KOPT-K1 (cell line): ENCODE results near the gene MATN4.

Experiments
- H3K27ac ChIP-seq: fragments of 200-600 bp; sonication (generic); 2 replicates; pipeline ENCODE4 v1.5.1; 2016; ENCODE audit warnings: antibody characterized with exemption, mild to moderate bottlenecking, low read depth, low read length; ENCODE audit not compliant: poor library complexity, severe bottlenecking
- H3K36me3 ChIP-seq: fragments of 200-600 bp; sonication (generic); 2 replicates; pipeline ENCODE4 v1.5.1; 2017; ENCODE audit warnings: antibody characterized with exemption, mild to moderate bottlenecking, low read length, moderate library complexity; ENCODE audit not compliant: insufficient read depth
- H3K9me3 ChIP-seq: fragments of 200-600 bp; sonication (generic); 2 replicates; pipeline ENCODE4 v1.5.1; 2017; ENCODE audit warnings: antibody characterized with exemption, low read length, mild to moderate bottlenecking; ENCODE audit not compliant: insufficient read depth, poor library complexity, severe bottlenecking

The MATN4 gene

DNA sequence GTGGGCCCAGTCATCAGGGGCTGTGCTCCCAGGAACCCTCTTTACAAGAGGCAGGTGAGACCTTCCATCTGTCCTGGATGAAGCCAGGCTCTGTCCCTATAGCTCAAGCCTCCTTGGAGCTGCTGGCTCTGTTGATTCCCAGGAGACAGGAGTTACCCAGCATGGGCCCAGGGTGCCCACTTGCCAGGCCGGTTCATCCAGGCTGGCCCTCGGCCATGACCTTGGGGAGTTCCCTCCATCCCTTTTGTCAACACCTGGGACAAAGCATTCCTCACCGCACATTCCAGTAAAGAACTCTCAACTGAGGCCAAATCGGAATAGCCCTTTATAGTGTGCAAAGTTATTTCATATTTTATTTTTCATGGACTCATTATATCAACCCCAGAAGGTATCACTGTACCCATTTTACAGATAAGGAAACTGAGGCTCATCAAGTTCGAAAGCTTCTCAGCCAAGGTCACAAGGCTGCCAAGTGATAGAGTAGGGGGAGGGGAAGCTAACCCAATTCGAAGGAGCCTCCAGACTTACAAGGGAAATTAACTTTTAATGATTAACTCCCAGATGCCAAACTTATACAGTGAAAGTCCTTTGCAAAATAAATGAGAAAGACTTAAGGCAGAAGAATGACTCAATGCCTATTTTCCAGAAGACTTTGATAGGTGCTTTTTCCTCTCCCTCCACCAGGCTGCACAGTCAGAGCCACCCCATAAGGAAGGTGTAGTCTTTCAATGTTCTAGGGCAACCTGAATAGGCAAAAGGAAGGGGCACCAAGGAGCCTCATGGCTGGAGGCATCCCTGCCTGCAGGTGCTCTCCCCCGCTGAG is 21.6 kb upstream of the MATN4 start:
- H3K27ac ChIP-seq, result no peak overlapping the region
- H3K9me3 ChIP-seq, result no peaks in the 10 kb centered on the region
- H3K36me3 ChIP-seq, result no peaks in the 10 kb centered on the region

DNA sequence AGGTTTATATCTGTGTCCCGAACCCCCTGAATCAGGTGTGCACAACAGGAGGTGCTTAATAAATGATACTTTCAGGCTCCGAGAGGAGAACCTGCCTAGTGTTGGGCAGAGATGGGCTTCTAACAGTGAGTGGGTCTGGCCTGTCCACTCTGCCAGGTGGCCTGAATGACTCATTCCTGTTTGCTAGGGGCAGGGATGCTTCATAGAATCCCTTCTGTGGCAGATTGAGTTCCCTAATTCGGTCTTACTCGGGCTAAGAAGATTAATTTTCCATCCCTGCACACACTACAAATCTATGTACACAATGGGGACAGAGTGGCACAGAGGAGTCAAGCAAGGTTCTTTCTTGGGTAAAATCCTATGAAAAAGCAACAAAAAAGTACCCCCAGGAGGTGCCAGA is 20.4 kb upstream of the MATN4 start:
- no peak overlapping the region for H3K27ac ChIP-seq
- H3K36me3 ChIP-seq, result no peaks in the 10 kb centered on the region

DNA sequence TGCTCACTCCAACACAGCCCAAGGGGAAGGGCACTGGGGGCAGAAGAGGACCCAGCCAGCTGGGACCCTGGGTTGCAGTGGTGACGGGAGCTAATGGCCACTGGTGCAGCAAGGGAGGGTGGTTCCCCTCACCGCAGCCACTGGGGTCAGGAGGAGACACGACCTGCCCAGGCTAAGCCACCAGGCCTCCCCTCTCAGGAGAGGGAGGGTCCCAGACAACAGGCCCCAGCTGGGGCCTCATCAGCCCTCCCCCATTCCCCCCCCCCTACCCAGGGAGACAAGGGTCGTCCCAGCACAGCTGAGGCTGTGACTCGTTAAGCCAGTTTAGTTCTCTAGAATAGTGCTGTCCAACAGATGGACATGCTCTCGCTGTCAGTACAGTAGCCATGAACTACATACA is 17.3 kb upstream of the MATN4 start:
- no peaks in the 10 kb centered on the region for H3K36me3 ChIP-seq
- no peak overlapping the region for H3K27ac ChIP-seq
- H3K9me3 ChIP-seq, result no peaks in the 10 kb centered on the region

More for the DNA sequence above, 20.4 kb upstream of the MATN4 start:
- no peaks in the 10 kb centered on the region for H3K9me3 ChIP-seq

DNA sequence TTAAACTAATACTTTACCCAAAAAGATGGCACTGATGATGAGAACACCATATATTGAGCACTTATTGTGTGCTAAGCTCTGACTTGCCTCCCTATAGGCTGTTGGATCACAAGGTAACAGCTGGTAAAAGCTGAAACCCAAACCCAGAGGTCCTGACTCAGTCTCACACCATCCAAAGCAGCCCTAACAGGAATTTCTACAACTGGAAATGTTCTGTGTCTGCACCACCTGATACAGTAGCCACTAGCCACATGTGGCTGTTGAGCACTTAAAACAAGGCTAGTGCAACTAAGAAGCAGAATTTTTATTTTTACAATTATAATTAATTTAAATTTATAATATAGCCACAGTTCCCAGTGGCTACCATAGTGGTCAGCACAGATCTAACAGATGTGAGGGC is 15.6 kb upstream of the MATN4 start:
- Histone ChIP-seq H3K9me3 (no peaks in the 10 kb centered on the region), H3K27ac (no peak overlapping the region), H3K36me3 (no peaks in the 10 kb centered on the region)

DNA sequence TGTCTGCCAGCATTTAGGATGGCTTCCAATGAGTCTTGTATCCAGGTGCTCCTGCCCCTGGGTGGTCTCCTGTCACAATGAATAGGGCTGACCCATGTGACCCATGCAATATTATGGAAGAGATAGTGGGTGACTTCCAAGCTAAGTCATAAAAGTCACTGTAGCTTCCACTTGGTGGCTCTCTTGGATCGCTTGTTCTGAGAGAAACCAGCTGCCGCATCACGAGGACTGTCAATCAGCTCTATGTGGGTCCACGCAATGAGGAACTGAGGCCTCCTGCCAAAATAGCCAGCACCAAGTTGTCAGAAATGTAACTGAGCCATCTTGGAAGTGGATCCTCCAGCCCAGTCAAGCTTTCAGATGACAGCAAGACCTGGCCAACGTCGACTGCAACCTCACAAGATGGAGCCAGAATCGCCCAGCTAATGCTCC is 14.9 kb upstream of the MATN4 start:
- Histone ChIP-seq H3K9me3 (no peaks in the 10 kb centered on the region), H3K27ac (no peak overlapping the region), H3K36me3 (no peaks in the 10 kb centered on the region)

DNA sequence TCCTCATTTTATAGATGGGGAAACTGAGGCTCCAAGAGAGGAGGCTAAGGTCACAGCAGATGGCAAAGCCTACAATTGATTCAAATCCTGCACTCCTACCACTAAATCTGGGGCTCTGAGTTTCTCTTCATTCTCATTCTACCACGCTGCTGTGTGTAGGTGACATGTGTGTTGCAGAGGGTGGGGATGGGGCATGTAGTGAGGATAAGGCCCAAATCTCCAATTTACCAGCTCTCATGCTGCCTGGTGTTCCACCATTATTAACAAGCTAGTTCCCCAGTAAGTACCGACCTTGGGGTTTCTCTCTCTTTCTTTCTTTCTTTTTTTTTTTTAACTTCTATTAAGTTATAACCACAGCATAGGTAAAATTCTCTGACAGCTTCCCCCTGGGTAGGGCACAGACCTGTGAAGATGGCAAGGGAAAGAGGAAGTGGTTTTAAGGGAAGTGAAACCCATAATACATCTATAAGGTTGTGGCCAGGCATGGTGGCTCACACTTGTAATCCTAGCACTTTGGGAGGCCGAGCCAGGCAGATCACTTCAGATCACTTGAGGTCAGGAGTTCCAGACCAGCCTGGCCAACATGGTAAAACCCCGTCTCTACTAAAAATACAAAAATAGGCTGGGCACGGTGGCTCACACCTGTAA is 13.0 kb upstream of the MATN4 start:
- Histone ChIP-seq H3K36me3 (no peaks in the 10 kb centered on the region), H3K9me3 (no peaks in the 10 kb centered on the region), H3K27ac (no peak overlapping the region)

DNA sequence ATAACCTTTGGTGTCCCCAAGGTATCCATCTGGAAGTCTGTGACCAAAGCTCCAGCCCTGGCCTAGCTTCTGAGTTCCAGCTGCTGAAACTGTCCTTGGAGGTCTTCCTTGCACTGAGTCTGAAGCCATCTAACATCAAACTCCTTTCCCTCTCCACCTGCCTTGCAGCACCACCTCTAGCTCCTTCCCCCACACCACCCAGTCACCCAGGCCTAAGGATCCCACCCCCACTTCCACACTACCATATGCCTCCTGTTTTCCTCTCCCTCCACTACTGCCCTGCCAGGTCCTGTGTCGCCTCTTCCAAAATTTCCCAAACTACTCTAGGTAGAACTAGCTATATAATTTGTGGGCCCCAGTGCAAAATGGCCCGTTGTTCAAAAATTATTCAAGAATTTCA is 10.8 kb upstream of the MATN4 start:
- Histone ChIP-seq H3K36me3 (no peaks in the 10 kb centered on the region), H3K27ac (peak overlapping the region; percentile 26), H3K9me3 (no peaks in the 10 kb centered on the region)

DNA sequence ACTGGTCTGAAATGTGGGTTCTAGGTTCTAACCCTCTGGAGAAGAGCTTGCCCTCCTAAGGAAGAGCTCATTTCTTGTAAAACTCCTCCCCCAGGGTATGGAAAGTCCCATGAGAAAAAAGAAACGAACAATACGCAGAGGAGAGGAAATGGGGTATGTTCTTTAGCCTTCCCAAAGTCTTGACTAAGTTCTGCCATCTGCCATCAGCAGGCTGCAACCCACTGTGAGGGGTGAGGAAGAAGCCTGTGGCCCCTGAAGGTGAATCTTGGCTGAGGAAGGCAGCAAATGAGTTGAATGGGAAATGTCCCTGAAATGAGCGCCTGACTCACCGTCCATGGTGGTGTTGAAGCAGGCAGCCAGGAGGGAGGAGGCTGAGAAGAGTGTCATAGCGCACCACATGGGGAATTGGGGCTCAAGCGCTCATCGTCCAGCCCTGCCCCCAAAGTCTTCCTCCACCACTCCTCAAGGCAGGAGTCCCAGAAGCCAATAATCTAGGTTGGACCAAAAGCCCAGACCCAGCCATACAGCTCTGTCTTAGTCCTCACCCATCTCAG is 10.4 kb upstream of the MATN4 start:
- Histone ChIP-seq H3K27ac (peak overlapping the region; percentile 26), H3K9me3 (no peaks in the 10 kb centered on the region), H3K36me3 (no peaks in the 10 kb centered on the region)

DNA sequence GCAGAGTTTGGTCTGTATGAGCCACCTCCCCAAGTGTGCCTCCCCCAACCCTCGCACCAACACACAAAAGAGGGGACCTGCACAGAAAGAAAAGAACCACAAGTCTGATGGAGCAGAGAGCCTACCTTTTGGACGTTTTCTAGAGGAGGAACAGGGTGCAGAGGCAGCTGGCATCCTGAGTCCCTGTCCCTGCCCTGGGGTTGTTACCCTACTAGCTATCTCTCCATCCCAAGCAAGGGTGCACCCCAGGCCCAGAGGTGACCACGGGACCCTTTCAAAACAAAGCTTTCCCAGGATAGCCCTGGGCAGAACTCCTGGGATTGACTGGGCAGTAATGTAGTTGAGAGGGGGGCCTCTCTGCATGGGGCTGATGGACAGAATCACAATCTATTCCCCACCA is 9.7 kb upstream of the MATN4 start:
- Histone ChIP-seq H3K9me3 (no peaks in the 10 kb centered on the region), H3K36me3 (no peaks in the 10 kb centered on the region), H3K27ac (no peak overlapping the region)

DNA sequence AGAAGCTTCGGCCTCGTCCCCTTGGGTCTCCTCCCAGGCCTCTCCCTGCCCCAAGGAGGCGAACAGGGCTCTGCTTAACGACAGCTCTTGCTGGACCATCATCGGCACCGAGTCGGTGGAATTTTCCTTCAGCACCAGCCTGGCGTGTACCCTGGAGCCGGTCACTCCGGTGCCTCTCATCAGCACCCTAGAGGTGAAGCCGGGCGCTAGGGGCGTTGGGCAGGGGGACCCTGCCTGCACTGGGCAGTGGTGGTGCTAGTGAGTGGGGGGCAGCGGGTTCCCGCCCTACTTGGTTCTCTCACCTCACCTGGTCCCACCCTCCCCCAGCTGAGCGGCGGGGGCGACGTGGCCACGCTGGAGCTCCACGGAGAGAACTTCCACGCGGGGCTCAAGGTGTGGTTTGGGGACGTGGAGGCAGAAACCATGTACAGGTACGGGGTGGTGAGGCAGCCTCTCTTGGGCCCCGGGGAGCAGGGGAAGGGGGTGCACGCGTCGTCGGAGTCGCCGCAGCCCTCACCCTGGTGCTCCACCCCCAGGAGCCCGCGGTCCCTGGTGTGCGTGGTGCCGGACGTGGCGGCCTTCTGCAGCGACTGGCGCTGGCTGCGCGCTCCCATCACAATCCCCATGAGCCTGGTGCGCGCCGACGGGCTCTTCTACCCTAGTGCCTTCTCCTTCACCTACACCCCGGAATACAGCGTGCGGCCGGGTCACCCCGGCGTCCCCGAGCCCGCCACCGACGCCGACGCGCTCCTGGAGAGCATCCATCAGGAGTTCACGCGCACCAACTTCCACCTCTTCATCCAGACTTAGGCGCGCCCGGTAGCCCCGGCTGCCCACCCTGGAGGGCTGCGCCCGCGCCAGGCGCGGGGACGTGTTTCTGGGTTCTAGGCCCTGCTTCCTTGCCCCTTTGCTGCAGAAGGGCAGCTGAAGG is 8.3 kb upstream of the MATN4 start:
- no peaks in the 10 kb centered on the region for H3K36me3 ChIP-seq
- no peak overlapping the region for H3K27ac ChIP-seq
- H3K9me3 ChIP-seq, result no peaks in the 10 kb centered on the region

DNA sequence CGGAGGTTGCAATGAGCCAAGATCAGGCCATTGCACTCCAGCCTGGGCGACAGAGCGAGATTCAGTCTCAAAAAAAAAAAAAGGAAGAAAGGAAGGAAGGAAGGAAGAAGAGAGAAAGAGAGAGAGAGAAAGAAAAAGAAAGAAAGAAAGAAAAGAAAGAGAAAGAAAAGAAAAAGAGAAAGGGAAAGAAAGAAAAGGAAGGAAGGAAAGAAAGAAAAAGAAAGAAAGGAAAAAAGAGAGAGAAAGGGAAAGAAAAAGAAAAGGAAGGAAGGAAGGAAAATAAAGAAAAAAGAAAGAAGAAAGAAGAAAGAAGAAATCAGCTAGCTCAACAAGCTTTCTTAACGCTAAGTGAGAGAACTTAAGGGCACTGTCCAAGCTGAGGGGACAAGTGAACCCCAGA is 7.6 kb upstream of the MATN4 start:
- no peaks in the 10 kb centered on the region for H3K36me3 ChIP-seq

DNA sequence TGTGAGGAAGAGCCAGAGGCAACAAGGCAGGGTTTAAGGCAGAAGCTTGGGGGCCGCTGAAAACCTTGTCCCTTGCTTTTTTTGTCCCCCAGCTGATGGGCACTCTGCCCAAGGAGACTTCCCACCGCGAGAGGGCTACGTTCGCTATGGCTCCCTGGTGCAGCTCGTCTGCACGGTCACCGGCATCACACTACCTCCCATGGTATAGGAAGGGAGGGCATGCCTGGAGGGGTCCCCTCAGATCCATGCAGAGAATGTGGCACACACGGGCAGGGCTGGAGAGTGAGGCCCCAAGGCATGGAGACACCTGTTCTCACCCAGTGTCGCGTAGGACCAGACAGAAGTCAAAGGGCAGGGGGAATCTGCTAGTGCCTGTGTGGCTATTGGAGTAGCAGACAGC is 5.8 kb upstream of the MATN4 start:
- Histone ChIP-seq H3K27ac (no peak overlapping the region), H3K9me3 (no peaks in the 10 kb centered on the region), H3K36me3 (no peaks in the 10 kb centered on the region)

More for the DNA sequence above, 7.6 kb upstream of the MATN4 start:
- Histone ChIP-seq H3K9me3 (no peaks in the 10 kb centered on the region), H3K27ac (no peak overlapping the region)

DNA sequence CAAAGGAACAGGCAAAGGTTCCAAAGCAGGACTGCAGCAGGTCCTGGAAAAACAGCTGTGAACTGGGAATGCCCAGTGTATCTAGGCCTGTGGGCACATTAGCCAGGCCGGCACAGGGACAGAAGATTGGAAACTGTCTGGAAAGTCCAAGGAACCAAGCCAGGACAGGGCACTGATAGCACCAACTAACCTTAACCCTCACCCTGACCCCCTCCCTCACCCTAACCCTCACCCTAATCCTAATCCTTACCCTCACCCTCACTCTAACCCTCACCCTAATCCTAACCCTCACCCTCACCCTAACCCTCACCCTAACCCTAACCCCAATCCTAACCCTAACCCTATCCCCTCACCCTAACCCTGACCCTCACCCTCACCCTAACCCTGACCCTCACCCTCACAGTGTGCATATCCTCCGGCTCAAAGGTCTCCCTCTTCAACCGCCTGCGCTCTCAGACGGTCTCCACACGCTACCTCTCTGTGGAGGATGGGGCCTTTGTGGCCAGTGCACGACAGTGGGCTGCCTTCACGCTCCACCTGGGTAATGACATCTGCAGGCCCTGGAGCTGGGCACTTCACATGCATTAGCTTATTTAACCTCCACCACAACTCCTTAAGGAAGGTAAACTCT is 5.1 kb upstream of the MATN4 start:
- no peaks in the 10 kb centered on the region for H3K36me3 ChIP-seq
- no peaks in the 10 kb centered on the region for H3K9me3 ChIP-seq
- no peak overlapping the region for H3K27ac ChIP-seq

DNA sequence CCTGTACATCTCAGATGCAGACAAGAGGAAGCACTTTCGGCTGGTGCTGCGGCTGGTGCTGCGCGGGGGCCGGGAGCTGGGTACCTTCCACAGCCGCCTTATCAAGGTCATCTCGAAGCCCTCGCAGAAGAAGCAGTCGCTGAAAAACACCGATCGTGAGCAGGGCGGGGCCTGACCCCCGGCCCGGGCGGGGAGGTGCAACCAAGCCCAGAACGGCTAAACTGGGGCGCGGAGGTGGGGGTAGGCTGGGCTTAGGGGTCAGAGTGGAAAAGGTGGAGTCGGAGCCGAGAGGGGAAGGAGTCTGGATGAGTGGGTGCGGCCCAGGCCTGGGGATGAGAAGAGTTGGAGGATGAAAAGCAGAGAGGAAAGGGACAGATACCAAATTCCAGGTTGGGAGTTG is 4.1 kb upstream of the MATN4 start:
- no peak overlapping the region for H3K27ac ChIP-seq
- H3K36me3 ChIP-seq, result no peaks in the 10 kb centered on the region
- no peaks in the 10 kb centered on the region for H3K9me3 ChIP-seq
